ENCODE results near the gene CYS1. TPM values are rescaled to one million over a fixed set of nuclear protein-coding genes. Genes with fewer than 3 reads are reported as not detected.

The CYS1 gene
- polyA plus RNA-seq, 1 donor from 2014 or later = not detected

DNA sequence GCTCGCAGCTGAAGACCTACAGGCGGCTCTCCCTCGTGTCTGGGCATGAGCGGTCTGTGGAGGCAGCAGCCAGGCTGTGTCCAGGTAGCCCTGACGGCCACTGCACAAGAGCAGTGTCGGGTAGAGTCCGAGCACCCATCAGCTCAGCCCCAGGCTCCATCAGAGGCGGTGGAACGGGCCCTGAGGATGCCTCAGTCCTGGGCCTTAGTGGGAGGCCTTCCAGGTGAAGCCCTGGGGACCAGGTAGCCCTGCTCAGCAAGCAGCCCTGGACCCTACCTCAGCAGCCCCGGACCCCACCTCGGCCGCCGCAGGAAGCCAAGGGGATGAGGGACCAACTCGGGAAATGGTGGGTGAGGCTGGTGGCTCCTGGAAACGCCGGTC, 58.2 kb downstream of the CYS1 start:
- no peak for TF ChIP-seq MXI1 (conservative IDR thresholded peaks at IDR 0.05; ENCODE audit: poor library complexity, severe bottlenecking)
- TF ChIP-seq, protein P1, sequence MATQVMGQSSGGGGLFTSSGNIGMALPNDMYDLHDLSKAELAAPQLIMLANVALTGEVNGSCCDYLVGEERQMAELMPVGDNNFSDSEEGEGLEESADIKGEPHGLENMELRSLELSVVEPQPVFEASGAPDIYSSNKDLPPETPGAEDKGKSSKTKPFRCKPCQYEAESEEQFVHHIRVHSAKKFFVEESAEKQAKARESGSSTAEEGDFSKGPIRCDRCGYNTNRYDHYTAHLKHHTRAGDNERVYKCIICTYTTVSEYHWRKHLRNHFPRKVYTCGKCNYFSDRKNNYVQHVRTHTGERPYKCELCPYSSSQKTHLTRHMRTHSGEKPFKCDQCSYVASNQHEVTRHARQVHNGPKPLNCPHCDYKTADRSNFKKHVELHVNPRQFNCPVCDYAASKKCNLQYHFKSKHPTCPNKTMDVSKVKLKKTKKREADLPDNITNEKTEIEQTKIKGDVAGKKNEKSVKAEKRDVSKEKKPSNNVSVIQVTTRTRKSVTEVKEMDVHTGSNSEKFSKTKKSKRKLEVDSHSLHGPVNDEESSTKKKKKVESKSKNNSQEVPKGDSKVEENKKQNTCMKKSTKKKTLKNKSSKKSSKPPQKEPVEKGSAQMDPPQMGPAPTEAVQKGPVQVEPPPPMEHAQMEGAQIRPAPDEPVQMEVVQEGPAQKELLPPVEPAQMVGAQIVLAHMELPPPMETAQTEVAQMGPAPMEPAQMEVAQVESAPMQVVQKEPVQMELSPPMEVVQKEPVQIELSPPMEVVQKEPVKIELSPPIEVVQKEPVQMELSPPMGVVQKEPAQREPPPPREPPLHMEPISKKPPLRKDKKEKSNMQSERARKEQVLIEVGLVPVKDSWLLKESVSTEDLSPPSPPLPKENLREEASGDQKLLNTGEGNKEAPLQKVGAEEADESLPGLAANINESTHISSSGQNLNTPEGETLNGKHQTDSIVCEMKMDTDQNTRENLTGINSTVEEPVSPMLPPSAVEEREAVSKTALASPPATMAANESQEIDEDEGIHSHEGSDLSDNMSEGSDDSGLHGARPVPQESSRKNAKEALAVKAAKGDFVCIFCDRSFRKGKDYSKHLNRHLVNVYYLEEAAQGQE (IDR thresholded peaks at IDR 0.05; ENCODE audit: borderline replicate concordance) = no peak
- TF ChIP-seq EP300 (conservative IDR thresholded peaks at IDR 0.05; ENCODE audit: poor library complexity, severe bottlenecking) = no peak
- no peak for TF ChIP-seq TAF1 (IDR thresholded peaks at IDR 0.05; ENCODE audit: low read depth)
- TF ChIP-seq POLR2AphosphoS5 (IDR thresholded peaks at IDR 0.05) = no peak
- TF ChIP-seq, protein P2, sequence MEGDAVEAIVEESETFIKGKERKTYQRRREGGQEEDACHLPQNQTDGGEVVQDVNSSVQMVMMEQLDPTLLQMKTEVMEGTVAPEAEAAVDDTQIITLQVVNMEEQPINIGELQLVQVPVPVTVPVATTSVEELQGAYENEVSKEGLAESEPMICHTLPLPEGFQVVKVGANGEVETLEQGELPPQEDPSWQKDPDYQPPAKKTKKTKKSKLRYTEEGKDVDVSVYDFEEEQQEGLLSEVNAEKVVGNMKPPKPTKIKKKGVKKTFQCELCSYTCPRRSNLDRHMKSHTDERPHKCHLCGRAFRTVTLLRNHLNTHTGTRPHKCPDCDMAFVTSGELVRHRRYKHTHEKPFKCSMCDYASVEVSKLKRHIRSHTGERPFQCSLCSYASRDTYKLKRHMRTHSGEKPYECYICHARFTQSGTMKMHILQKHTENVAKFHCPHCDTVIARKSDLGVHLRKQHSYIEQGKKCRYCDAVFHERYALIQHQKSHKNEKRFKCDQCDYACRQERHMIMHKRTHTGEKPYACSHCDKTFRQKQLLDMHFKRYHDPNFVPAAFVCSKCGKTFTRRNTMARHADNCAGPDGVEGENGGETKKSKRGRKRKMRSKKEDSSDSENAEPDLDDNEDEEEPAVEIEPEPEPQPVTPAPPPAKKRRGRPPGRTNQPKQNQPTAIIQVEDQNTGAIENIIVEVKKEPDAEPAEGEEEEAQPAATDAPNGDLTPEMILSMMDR (IDR thresholded peaks at IDR 0.05; ENCODE audit: poor library complexity, severe bottlenecking) = no peak
- TF ChIP-seq EZH2 (IDR thresholded peaks at IDR 0.05; ENCODE audit: borderline replicate concordance, insufficient read depth, low read length, poor library complexity, severe bottlenecking) = no peak
- TF ChIP-seq SMC3 (conservative IDR thresholded peaks at IDR 0.05; ENCODE audit: poor library complexity) = no peak
- TF ChIP-seq RAD21 (conservative IDR thresholded peaks at IDR 0.05) = no peak
- no peak overlapping the region for H3K4me3 ChIP-seq (ENCODE audit: low read length)

DNA sequence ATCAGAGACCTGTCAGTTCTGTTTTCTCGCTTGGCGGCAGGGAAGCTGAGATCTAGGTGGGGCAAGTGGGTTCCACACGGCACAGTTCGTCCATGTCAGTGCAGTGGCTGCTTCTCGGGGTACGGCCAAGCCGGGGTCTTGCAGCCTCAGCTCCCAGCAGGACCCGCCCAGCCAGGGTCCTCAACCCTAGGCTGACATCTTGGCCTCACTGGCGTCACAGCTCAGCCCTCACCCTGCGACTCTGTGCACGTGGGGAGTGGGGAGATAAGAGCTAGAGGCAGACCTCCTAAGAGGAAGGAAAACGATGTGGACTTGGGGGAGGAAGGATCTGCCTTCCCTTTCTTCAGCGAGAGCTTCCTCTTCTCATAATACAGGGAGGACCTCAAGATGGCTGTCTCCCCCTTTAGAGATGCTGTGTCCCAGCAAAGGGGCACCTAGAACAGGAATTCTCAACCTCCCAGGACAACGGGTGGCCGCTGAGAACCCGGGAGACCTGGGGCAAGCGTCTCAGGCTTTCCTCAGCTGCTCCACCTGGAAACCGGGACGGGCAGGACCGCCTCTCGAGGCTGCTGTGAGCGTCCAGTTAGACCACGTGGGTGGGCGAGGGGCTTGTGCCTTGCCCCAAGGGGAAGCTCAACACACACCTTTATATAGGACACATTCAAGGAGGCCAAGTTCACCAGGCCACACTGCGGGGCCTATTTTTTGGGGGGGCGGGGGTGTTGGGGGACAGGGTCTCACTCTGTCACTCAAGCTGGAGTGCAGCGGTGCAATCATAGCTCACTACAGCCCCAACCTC, 60.4 kb downstream of the CYS1 start:
- H2AFZ ChIP-seq (ENCODE audit: low read depth, low read length) = no peak overlapping the region
- H3K4me3 ChIP-seq (ENCODE audit: low read length) = no peak overlapping the region
- H3K27me3 ChIP-seq (ENCODE audit: insufficient read depth, low read depth, low read length) = no peaks in the 10 kb centered on the region
- no peak overlapping the region for H3K27ac ChIP-seq (ENCODE audit: low read length)
- H3K9me2 ChIP-seq (ENCODE audit: insufficient read depth, low read length) = no peaks in the 10 kb centered on the region
- H3K36me3 ChIP-seq (ENCODE audit: insufficient read depth, low read length) = no peaks in the 10 kb centered on the region
- H3K9ac ChIP-seq (ENCODE audit: low read length) = no peak overlapping the region
- H4K20me1 ChIP-seq (ENCODE audit: insufficient read depth) = no peaks in the 10 kb centered on the region
- no peaks in the 10 kb centered on the region for H3K9me3 ChIP-seq (ENCODE audit: low read length)
- TF ChIP-seq SMC3 (conservative IDR thresholded peaks at IDR 0.05; ENCODE audit: poor library complexity) (no peak), MXI1 (conservative IDR thresholded peaks at IDR 0.05; ENCODE audit: poor library complexity, severe bottlenecking) (no peak), EP300 (conservative IDR thresholded peaks at IDR 0.05; ENCODE audit: poor library complexity, severe bottlenecking) (no peak), TAF1 (IDR thresholded peaks at IDR 0.05; ENCODE audit: low read depth) (no peak), RAD21 (conservative IDR thresholded peaks at IDR 0.05) (no peak), EZH2 (IDR thresholded peaks at IDR 0.05; ENCODE audit: borderline replicate concordance, insufficient read depth, low read length, poor library complexity, severe bottlenecking) (no peak), POLR2AphosphoS5 (IDR thresholded peaks at IDR 0.05) (no peak)
- TF ChIP-seq, protein P1 (IDR thresholded peaks at IDR 0.05; ENCODE audit: borderline replicate concordance) = no peak
- TF ChIP-seq, protein P2 (IDR thresholded peaks at IDR 0.05; ENCODE audit: poor library complexity, severe bottlenecking) = no peak
- no peaks in the 10 kb centered on the region for H3F3A ChIP-seq (ENCODE audit: insufficient read depth, low read length, poor library complexity, severe bottlenecking)
- H3K79me2 ChIP-seq (replicated peaks; ENCODE audit: insufficient read depth, low read length) = no peaks in the 10 kb centered on the region
- H3K4me2 ChIP-seq (ENCODE audit: low read length) = no peak overlapping the region

More for the DNA sequence above, 58.2 kb downstream of the CYS1 start:
- no peaks in the 10 kb centered on the region for H3K36me3 ChIP-seq (ENCODE audit: insufficient read depth, low read length)
- H3K9me2 ChIP-seq (ENCODE audit: insufficient read depth, low read length) = no peaks in the 10 kb centered on the region
- H3K27ac ChIP-seq (ENCODE audit: low read length) = no peak overlapping the region
- no peak overlapping the region for H2AFZ ChIP-seq (ENCODE audit: low read depth, low read length)
- H3K27me3 ChIP-seq (ENCODE audit: insufficient read depth, low read depth, low read length) = no peaks in the 10 kb centered on the region
- no peaks in the 10 kb centered on the region for H3K9me3 ChIP-seq (ENCODE audit: low read length)
- H3K9ac ChIP-seq (ENCODE audit: low read length) = no peak overlapping the region
- H4K20me1 ChIP-seq (ENCODE audit: insufficient read depth) = no peaks in the 10 kb centered on the region
- H3K4me2 ChIP-seq (ENCODE audit: low read length) = no peak overlapping the region
- H3K79me2 ChIP-seq (replicated peaks; ENCODE audit: insufficient read depth, low read length) = no peaks in the 10 kb centered on the region
- H3F3A ChIP-seq (ENCODE audit: insufficient read depth, low read length, poor library complexity, severe bottlenecking) = no peaks in the 10 kb centered on the region

Data from neural cell (in vitro differentiated cells).